Measurements from ENCODE around the gene CD160.

- TF ChIP-seq GATA2 (IDR thresholded peaks at IDR 0.05; ENCODE audit: low read depth, low read length) (no peak), GATA3 (IDR thresholded peaks at IDR 0.05; ENCODE audit: low read depth, low read length) (no peak)
These were observed 69.3 kb downstream of the CD160 start for GRCh38 chr1:145788580-145788979.
